CD8-positive, alpha-beta memory T cell (primary cell): Measurements from ENCODE around the gene TRIM36. TPM values are rescaled to one million over a fixed set of nuclear protein-coding genes. Genes with fewer than 3 reads are reported as not detected.

Source experiments
- CTCF ChIA-PET: fragments of 350-600 bp; sonication (Branson Sonifier 250); formaldehyde crosslinking; loops from one replicate; lab custom pipeline; 2021; ENCODE audit warnings: antibody characterized with exemption; lab: Charles Lee
- POLR2A ChIA-PET: fragments of 350-600 bp; sonication (Branson Sonifier 250); formaldehyde crosslinking; loops from one replicate; lab custom pipeline; 2021; ENCODE audit warnings: antibody characterized with exemption; lab: Charles Lee
- DNase-seq, 5 donors: peaks; one replicate each; pipeline versions ENCODE4 v3.0.0 to v3.0.0-alpha.2; 2020 to 2022; ENCODE audit warnings: mixed read lengths in 1 of 5
- H3K27ac ChIP-seq: one replicate; pipeline ENCODE4 v1.7.0; 2013; ENCODE audit warnings: low read depth, mild to moderate bottlenecking, low read length, moderate library complexity
- H3K27me3 ChIP-seq: 2 replicates; pipeline ENCODE4 v1.7.0; 2013; ENCODE audit warnings: low read length, mild to moderate bottlenecking; ENCODE audit not compliant: insufficient read depth, poor library complexity, severe bottlenecking
- H3K36me3 ChIP-seq: 2 replicates; pipeline ENCODE4 v1.7.0; 2013; ENCODE audit warnings: mild to moderate bottlenecking, low read length, moderate library complexity; ENCODE audit not compliant: insufficient read depth
- H3K4me1 ChIP-seq: 2 replicates; pipeline ENCODE4 v1.7.0; 2013; ENCODE audit warnings: mild to moderate bottlenecking, low read length, moderate library complexity; ENCODE audit not compliant: insufficient read depth
- H3K4me3 ChIP-seq: 2 replicates; pipeline ENCODE4 v1.7.0; 2013; ENCODE audit warnings: mild to moderate bottlenecking, low read length
- H3K9me3 ChIP-seq: 2 replicates; pipeline ENCODE4 v1.7.0; 2013; ENCODE audit warnings: mild to moderate bottlenecking, low read length
- H3K27ac Mint-ChIP-seq, 8 donors: one replicate each; pipeline ENCODE4 v1.8.0; 2020 to 2021; ENCODE audit warnings: mixed read lengths in 8 of 8, mild to moderate bottlenecking in 6 of 8, inconsistent platforms in 3 of 8, moderate library complexity in 3 of 8
- H3K27me3 Mint-ChIP-seq, 2 donors: one replicate each; pipeline ENCODE4 v1.8.0; 2020 to 2021; ENCODE audit warnings: mixed read lengths in 2 of 2, mild to moderate bottlenecking in 1 of 2, moderate library complexity in 1 of 2
- H3K36me3 Mint-ChIP-seq, 3 donors: one replicate each; pipeline ENCODE4 v1.8.0; 2020 to 2021; ENCODE audit warnings: mixed read lengths in 3 of 3, inconsistent platforms in 1 of 3, mild to moderate bottlenecking in 1 of 3
- H3K4me1 Mint-ChIP-seq, 3 donors: one replicate each; pipeline ENCODE4 v1.8.0; 2020 to 2021; ENCODE audit warnings: mixed read lengths in 3 of 3, inconsistent platforms in 1 of 3, mild to moderate bottlenecking in 1 of 3
- H3K4me3 Mint-ChIP-seq, 7 donors: one replicate each; pipeline ENCODE4 v1.8.0; 2020 to 2021; ENCODE audit warnings: mixed read lengths in 7 of 7, mild to moderate bottlenecking in 6 of 7, moderate library complexity in 4 of 7, inconsistent platforms in 2 of 7
- H3K9me3 Mint-ChIP-seq, 5 donors: one replicate each; pipeline ENCODE4 v1.8.0; 2020 to 2022; ENCODE audit warnings: mixed read lengths in 5 of 5, mild to moderate bottlenecking in 3 of 5, moderate library complexity in 2 of 5, inconsistent platforms in 1 of 5
- polyA plus RNA-seq: library from polyadenylated mRNA; unstranded; fragments of 300-500 nt; fragmentation: Illumina TruSeq; gene quantifications from one replicate; pipeline ENCODE4 v1.2.3, GENCODE V29; 2021
- total RNA-seq, 2 experiments: library from RNA; stranded (reverse); gene quantifications; one replicate each; pipeline ENCODE4 v1.2.3, GENCODE V29; 2021

TRIM36 gene
- total and polyA plus RNA-seq, 3 experiments from 2014 or later = 0.15 to 0.58 TPM; not detected in 1

- H3K4me1 Mint-ChIP-seq = peaks cover 6 to 10% (median 9%) of the 10 kb centered on the region in 3 donors
- H3K4me3 Mint-ChIP-seq = no peak overlapping the region
- DNase-seq = no peak
- Histone ChIP-seq H3K4me3 (no peak overlapping the region), H3K9me3 (no peaks in the 10 kb centered on the region), H3K27me3 (peaks cover 25% of the 10 kb centered on the region), H3K36me3 (no peaks in the 10 kb centered on the region), H3K27ac (no peak overlapping the region), H3K4me1 (peaks cover 13% of the 10 kb centered on the region)
- H3K27me3 Mint-ChIP-seq = peaks cover 34 to 58% of the 10 kb centered on the region in 2 donors
- ChIA-PET POLR2A (no interaction called here), CTCF (interaction anchor here (1.2 kb wide), 1 partner anchor 40 kb away, joined by 3 read pairs; no protein-coding TSS in a partner anchor)
- no peak overlapping the region for H3K27ac Mint-ChIP-seq
- peaks cover 0 to 6% (median 4%) of the 10 kb centered on the region in 3 donors for H3K36me3 Mint-ChIP-seq
- H3K9me3 Mint-ChIP-seq = peaks cover 2 to 10% (median 4%) of the 10 kb centered on the region in 5 donors
These were observed 3.9 kb downstream of the TRIM36 start for GRCh38 chr5:115165790-115166189.

DNA sequence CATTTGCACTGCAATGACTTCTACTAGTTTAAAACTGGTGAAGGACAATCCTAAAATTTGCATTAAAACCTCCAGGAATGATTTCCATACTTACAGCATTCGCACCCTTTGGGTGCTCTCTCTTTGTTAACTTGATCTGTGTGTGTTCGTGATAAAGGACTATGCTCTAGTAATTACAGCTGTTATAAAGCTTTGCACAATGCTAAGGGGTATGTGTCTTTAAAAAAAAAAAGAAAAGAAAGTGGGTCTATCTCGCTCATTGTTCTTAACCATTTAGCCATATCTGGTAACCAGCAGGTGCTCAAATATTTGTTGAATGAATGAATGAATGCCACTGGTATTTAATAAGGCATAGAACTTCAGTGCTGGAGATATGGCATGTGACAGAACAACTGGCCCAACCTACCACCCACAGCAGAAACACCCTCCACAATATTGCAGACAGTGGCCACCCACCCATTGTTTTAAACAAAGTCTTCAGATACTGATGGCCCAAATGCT, 8.7 kb downstream of the TRIM36 start:
- Histone ChIP-seq H3K4me1 (no peaks in the 10 kb centered on the region), H3K27ac (no peak overlapping the region), H3K4me3 (no peak overlapping the region), H3K9me3 (no peaks in the 10 kb centered on the region), H3K36me3 (no peaks in the 10 kb centered on the region), H3K27me3 (no peaks in the 10 kb centered on the region)
- H3K4me1 Mint-ChIP-seq = no peaks in the 10 kb centered on the region
- H3K27ac Mint-ChIP-seq = no peak overlapping the region
- H3K4me3 Mint-ChIP-seq = no peak overlapping the region
- POLR2A ChIA-PET = no interaction called here
- no peak for DNase-seq
- no peaks in the 10 kb centered on the region for H3K36me3 Mint-ChIP-seq
- CTCF ChIA-PET = no interaction called here
- H3K27me3 Mint-ChIP-seq = peaks cover 33 to 58% of the 10 kb centered on the region in 2 donors
- peaks cover 0 to 4% (median 0%) of the 10 kb centered on the region in 5 donors for H3K9me3 Mint-ChIP-seq

GRCh38 chr5:115151208-115151805, 18.4 kb downstream of the TRIM36 start:
- CTCF ChIA-PET = no interaction called here
- Histone ChIP-seq H3K9me3 (no peaks in the 10 kb centered on the region), H3K4me3 (no peak overlapping the region), H3K27me3 (peaks cover 3% of the 10 kb centered on the region), H3K27ac (no peak overlapping the region), H3K36me3 (no peaks in the 10 kb centered on the region), H3K4me1 (no peaks in the 10 kb centered on the region)
- DNase-seq = no peak
- POLR2A ChIA-PET = no interaction called here
- Mint-ChIP-seq H3K9me3 (peaks cover 15 to 27% (median 22%) of the 10 kb centered on the region in 5 donors), H3K36me3 (peaks cover 0 to 16% (median 6%) of the 10 kb centered on the region in 3 donors), H3K27me3 (peaks cover 12 to 70% of the 10 kb centered on the region in 2 donors), H3K27ac (no peak overlapping the region), H3K4me3 (no peak overlapping the region), H3K4me1 (no peaks in the 10 kb centered on the region)

GRCh38 chr5:115150512-115150911, 19.2 kb downstream of the TRIM36 start:
- peaks cover 3% of the 10 kb centered on the region for H3K27me3 ChIP-seq
- ChIA-PET POLR2A (no interaction called here), CTCF (no interaction called here)
- H3K9me3 ChIP-seq = no peaks in the 10 kb centered on the region
- no peak overlapping the region for H3K27ac Mint-ChIP-seq
- H3K27me3 Mint-ChIP-seq = peaks cover 12 to 62% of the 10 kb centered on the region in 2 donors
- no peak overlapping the region for H3K4me3 Mint-ChIP-seq
- H3K36me3 Mint-ChIP-seq = peaks cover 0 to 16% (median 6%) of the 10 kb centered on the region in 3 donors
- H3K4me1 Mint-ChIP-seq = no peaks in the 10 kb centered on the region
- H3K4me1 ChIP-seq = no peaks in the 10 kb centered on the region
- no peak for DNase-seq
- H3K9me3 Mint-ChIP-seq = peaks cover 15 to 27% (median 16%) of the 10 kb centered on the region in 5 donors
- no peak overlapping the region for H3K4me3 ChIP-seq
- H3K27ac ChIP-seq = no peak overlapping the region
- no peaks in the 10 kb centered on the region for H3K36me3 ChIP-seq

DNA sequence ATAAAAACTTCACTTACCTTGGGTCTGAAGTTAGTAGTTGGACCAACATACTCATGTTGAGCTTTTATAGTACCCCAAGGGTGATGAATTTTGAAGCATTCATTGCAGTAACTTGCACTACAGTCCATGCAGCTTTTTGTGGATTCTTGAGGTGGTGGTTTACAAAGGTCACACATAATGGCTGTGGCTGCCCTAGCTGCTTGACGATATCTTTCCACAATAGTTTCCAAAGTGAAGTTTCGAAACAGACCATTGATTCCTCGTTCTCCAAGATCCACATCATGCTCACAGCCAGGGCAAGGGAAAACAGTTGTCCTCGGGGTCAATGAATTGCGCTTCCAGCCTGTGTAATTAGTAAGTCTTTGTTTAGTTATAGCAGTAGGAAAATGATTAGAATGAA, 22.7 kb downstream of the TRIM36 start:
- Histone ChIP-seq H3K4me1 (no peaks in the 10 kb centered on the region), H3K9me3 (no peaks in the 10 kb centered on the region), H3K27me3 (peaks cover 3% of the 10 kb centered on the region), H3K27ac (no peak overlapping the region), H3K36me3 (no peaks in the 10 kb centered on the region), H3K4me3 (no peak overlapping the region)
- Mint-ChIP-seq H3K36me3 (peaks cover 0 to 5% (median 5%) of the 10 kb centered on the region in 3 donors), H3K27ac (no peak overlapping the region), H3K4me3 (no peak overlapping the region), H3K4me1 (no peaks in the 10 kb centered on the region), H3K9me3 (peaks cover 4 to 17% (median 9%) of the 10 kb centered on the region in 5 donors), H3K27me3 (peaks cover 2 to 44% of the 10 kb centered on the region in 2 donors)
- DNase-seq = no peak
- ChIA-PET POLR2A (no interaction called here), CTCF (no interaction called here)

- DNase-seq = no peak
- no peak overlapping the region for H3K27ac Mint-ChIP-seq
- H3K4me3 Mint-ChIP-seq = no peak overlapping the region
- no peaks in the 10 kb centered on the region for H3K36me3 ChIP-seq
- H3K9me3 ChIP-seq = no peaks in the 10 kb centered on the region
- H3K4me3 ChIP-seq = no peak overlapping the region
- POLR2A ChIA-PET = interaction anchor here (0.7 kb wide), 1 partner anchor 160 kb away, joined by 3 read pairs; the partner anchor contains the start of gene CCDC112
- CTCF ChIA-PET = no interaction called here
- H3K4me1 Mint-ChIP-seq = no peaks in the 10 kb centered on the region
- no peaks in the 10 kb centered on the region for H3K4me1 ChIP-seq
- peaks cover 2% of the 10 kb centered on the region for H3K27me3 ChIP-seq
- H3K27ac ChIP-seq = no peak overlapping the region
- no peaks in the 10 kb centered on the region for H3K36me3 Mint-ChIP-seq
- H3K9me3 Mint-ChIP-seq = peaks cover 0 to 2% (median 0%) of the 10 kb centered on the region in 5 donors
- peaks cover 4 to 44% of the 10 kb centered on the region in 2 donors for H3K27me3 Mint-ChIP-seq
These were observed 33.4 kb downstream of the TRIM36 start for GRCh38 chr5:115136294-115136693.

DNA sequence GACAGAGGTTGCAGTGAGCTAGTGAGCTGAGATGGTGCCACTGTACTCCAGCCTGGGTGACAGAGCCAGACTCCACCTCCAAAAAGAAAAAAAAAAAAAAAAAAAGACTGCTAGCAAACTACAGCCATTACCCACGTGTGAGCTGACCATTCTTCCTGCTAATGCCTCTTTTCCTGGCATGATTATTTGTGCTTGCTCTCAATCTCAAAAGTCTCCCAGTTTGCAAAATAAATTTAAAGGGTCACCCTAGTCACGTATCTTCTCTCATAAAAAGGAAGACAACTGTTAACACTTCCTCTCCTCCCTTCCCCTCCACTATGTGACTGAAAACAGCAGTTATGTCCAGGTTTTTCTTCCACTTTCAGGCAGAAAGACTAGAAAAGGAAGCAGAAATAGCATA, 37.2 kb downstream of the TRIM36 start:
- Mint-ChIP-seq H3K27ac (no peak overlapping the region), H3K27me3 (peaks cover 4 to 31% of the 10 kb centered on the region in 2 donors), H3K4me3 (no peak overlapping the region), H3K36me3 (no peaks in the 10 kb centered on the region), H3K9me3 (peaks cover 0 to 2% (median 0%) of the 10 kb centered on the region in 5 donors), H3K4me1 (no peaks in the 10 kb centered on the region)
- DNase-seq = no peak
- no peaks in the 10 kb centered on the region for H3K36me3 ChIP-seq
- POLR2A ChIA-PET = no interaction called here
- H3K9me3 ChIP-seq = no peaks in the 10 kb centered on the region
- no peaks in the 10 kb centered on the region for H3K4me1 ChIP-seq
- CTCF ChIA-PET = no interaction called here
- peaks cover 4% of the 10 kb centered on the region for H3K27me3 ChIP-seq
- no peak overlapping the region for H3K4me3 ChIP-seq
- H3K27ac ChIP-seq = no peak overlapping the region

GRCh38 chr5:115126303-115126702, 43.4 kb downstream of the TRIM36 start:
- Mint-ChIP-seq H3K27ac (no peak overlapping the region), H3K4me1 (no peaks in the 10 kb centered on the region), H3K27me3 (peaks cover 2 to 3% of the 10 kb centered on the region in 2 donors), H3K9me3 (peaks cover 0 to 4% (median 0%) of the 10 kb centered on the region in 5 donors), H3K36me3 (no peaks in the 10 kb centered on the region), H3K4me3 (no peak overlapping the region)
- H3K4me1 ChIP-seq = no peaks in the 10 kb centered on the region
- no peaks in the 10 kb centered on the region for H3K9me3 ChIP-seq
- ChIA-PET POLR2A (no interaction called here), CTCF (no interaction called here)
- H3K27ac ChIP-seq = no peak overlapping the region
- peaks cover 1% of the 10 kb centered on the region for H3K27me3 ChIP-seq
- no peaks in the 10 kb centered on the region for H3K36me3 ChIP-seq
- no peak for DNase-seq
- no peak overlapping the region for H3K4me3 ChIP-seq
